Liver (tissue), 9 donors: ENCODE results near the gene RAPGEF1. TPM values are rescaled to one million over a fixed set of nuclear protein-coding genes. Genes with fewer than 3 reads are reported as not detected.

Experiments used
- DNase-seq: peaks from one replicate; pipeline ENCODE4 v3.0.0-alpha.2; 2017; ENCODE audit warnings: low spot score
- H3K27ac ChIP-seq, 2 donors: one replicate each; pipeline ENCODE4 v1.7.0; 2013; ENCODE audit warnings: inconsistent platforms in 2 of 2, low read length in 2 of 2, control low read depth in 1 of 2, low read depth in 1 of 2, mild to moderate bottlenecking in 1 of 2
- H3K27me3 ChIP-seq, 4 donors: one replicate each; pipeline versions ENCODE4 v1.6.1 to v1.7.0; 2013; ENCODE audit warnings: low read length in 3 of 4, inconsistent platforms in 1 of 4, mild to moderate bottlenecking in 1 of 4, moderate library complexity in 1 of 4; ENCODE audit not compliant: control insufficient read depth in 4 of 4, insufficient read depth in 4 of 4
- H3K36me3 ChIP-seq, 4 donors: one replicate each; pipeline versions ENCODE4 v1.6.1 to v1.7.0; 2013; ENCODE audit warnings: low read length in 3 of 4, mild to moderate bottlenecking in 3 of 4, low read depth in 1 of 4, moderate library complexity in 1 of 4; ENCODE audit not compliant: control insufficient read depth in 4 of 4, insufficient read depth in 3 of 4
- H3K4me1 ChIP-seq, 4 donors: one replicate each; pipeline versions ENCODE4 v1.6.1 to v1.7.0; 2013; ENCODE audit warnings: low read length in 3 of 4, mild to moderate bottlenecking in 3 of 4, moderate library complexity in 1 of 4; ENCODE audit not compliant: control insufficient read depth in 4 of 4, insufficient read depth in 4 of 4
- H3K4me3 ChIP-seq, 3 donors: one replicate each; pipeline versions ENCODE4 v1.6.1 to v1.7.0; 2013; ENCODE audit warnings: low read length in 3 of 3, control low read depth in 1 of 3, low read depth in 1 of 3, mild to moderate bottlenecking in 1 of 3
- H3K9ac ChIP-seq, 2 donors: one replicate each; pipeline ENCODE4 v1.7.0; 2013; ENCODE audit warnings: low read length in 2 of 2, mild to moderate bottlenecking in 2 of 2, moderate library complexity in 2 of 2, control low read depth in 1 of 2, low read depth in 1 of 2
- H3K9me3 ChIP-seq, 4 donors: one replicate each; pipeline versions ENCODE4 v1.6.1 to v1.7.0; 2013; ENCODE audit warnings: low read length in 3 of 4; ENCODE audit not compliant: control insufficient read depth in 4 of 4
- ATF3 ChIP-seq: IDR thresholded peaks from 2 replicates; pipeline ENCODE4 v1.6.1; 2016; ENCODE audit warnings: antibody characterized with exemption
- CTCF ChIP-seq: fragments of 150-350 bp; IDR thresholded peaks from 2 replicates; pipeline ENCODE4 v1.5.1; 2017; ENCODE audit warnings: improper control_type of control experiment, low read depth, low read length; ENCODE audit not compliant: missing input control
- EGR1 ChIP-seq, 2 donors: IDR thresholded peaks; 2 replicates each; pipeline ENCODE4 v1.6.1; 2016 to 2018; ENCODE audit warnings: antibody characterized with exemption in 2 of 2, low read depth in 2 of 2
- FOXA1 ChIP-seq: IDR thresholded peaks from 2 replicates; pipeline ENCODE4 v1.6.1; 2016; ENCODE audit warnings: antibody characterized with exemption
- FOXA2 ChIP-seq: IDR thresholded peaks from 2 replicates; pipeline ENCODE4 v1.6.1; 2016; ENCODE audit warnings: antibody characterized with exemption
- GABPA ChIP-seq, 2 donors: IDR thresholded peaks in 1 of 2; conservative IDR thresholded peaks in 1 of 2; 2 replicates each; pipeline ENCODE4 v1.6.1; 2016; ENCODE audit warnings: antibody characterized with exemption in 2 of 2, mild to moderate bottlenecking in 1 of 2, moderate library complexity in 1 of 2
- HNF4A ChIP-seq, 2 donors: conservative IDR thresholded peaks; 2 replicates each; pipeline ENCODE4 v1.6.1; 2016; ENCODE audit warnings: antibody characterized with exemption in 2 of 2, mild to moderate bottlenecking in 2 of 2
- HNF4G ChIP-seq: IDR thresholded peaks from 2 replicates; pipeline ENCODE4 v1.6.1; 2016; ENCODE audit warnings: antibody characterized with exemption
- JUND ChIP-seq, 2 donors: IDR thresholded peaks; 2 replicates each; pipeline ENCODE4 v1.6.1; 2016; ENCODE audit warnings: antibody characterized with exemption in 2 of 2
- NR2F2 ChIP-seq: IDR thresholded peaks from 2 replicates; pipeline ENCODE4 v1.6.1; 2016; ENCODE audit warnings: antibody characterized with exemption
- RAD21 ChIP-seq, 2 donors: IDR thresholded peaks; 2 replicates each; pipeline ENCODE4 v1.6.1; 2016; ENCODE audit warnings: antibody characterized with exemption in 2 of 2, mild to moderate bottlenecking in 2 of 2
- REST ChIP-seq: IDR thresholded peaks from 2 replicates; pipeline ENCODE4 v1.6.1; 2016; ENCODE audit warnings: antibody characterized with exemption, mild to moderate bottlenecking
- SP1 ChIP-seq: IDR thresholded peaks from 2 replicates; pipeline ENCODE4 v1.6.1; 2018; ENCODE audit warnings: antibody characterized with exemption, mild to moderate bottlenecking
- WGBS: extraction: QIAGEN DNeasy Blood & Tissue Kit; methylation state at CpG from one replicate; pipeline ENCODE4 v1.1.7; 2013; 5-methylcytosine and 5-hydroxymethylcytosine counted together
- polyA plus RNA-seq, 2 donors: library from polyadenylated mRNA; stranded (reverse) in 1 of 2; unstranded in 1 of 2; fragments of 200-250 nt in 1 of 2; fragments of >200 nt in 1 of 2; fragmentation: Nextera tagmentation in 1 of 2; extraction: Ambion mirVana in 1 of 2; gene quantifications; one replicate each; pipeline versions ENCODE4 v1.2.1 to v1.2.3, GENCODE V29; 2013 to 2015
- total RNA-seq, 2 donors: library from RNA; depleted of rRNA; stranded (reverse); fragments of >200 nt; gene quantifications; one replicate each; pipeline ENCODE4 v1.2.3, GENCODE V29; 2014
- donor health status: healthy.
- donor health status: healthy.
- donor health status: healthy.
- donor health status: healthy.
- donor health status: healthy.

Gene RAPGEF1
- total and polyA plus RNA-seq, 4 donors, result 5.6 to 19.7 (median 16.8) TPM

DNA sequence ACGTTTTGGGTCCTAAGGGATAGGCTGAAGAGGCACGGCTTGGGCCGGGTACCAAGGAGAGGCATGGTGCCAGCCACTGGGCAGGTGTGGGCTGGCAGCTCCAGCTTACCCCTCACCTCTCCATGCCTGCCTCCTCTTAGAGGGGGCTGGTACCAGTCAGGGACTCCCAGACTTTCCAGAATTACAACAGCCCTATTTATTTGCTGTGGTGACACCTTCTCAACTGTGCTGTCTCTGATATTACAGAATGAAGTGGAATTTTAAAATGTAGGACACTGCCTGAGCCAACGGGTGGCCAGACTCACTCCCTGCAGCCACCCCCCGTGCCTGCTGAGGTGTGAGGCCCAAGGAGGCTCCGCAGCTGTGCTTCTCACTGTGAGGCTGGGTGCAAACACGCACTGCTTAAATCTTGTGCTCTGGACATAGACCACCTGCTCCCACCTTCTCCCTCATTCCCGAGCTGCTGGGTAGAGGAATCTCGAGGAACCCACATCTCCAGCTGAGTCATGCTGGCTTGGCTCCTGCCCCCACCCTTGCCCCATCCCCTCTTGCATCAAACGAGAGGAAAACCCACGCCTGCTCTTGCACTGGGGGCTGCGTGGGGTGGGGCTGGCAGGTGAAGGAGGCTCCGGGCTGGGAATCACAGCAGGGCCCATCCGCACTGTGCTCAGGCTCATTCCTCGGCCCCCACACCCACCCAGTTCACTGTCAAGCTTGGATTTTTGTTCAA is 146.6 kb downstream of the RAPGEF1 start:
- Histone ChIP-seq H3K4me3 (no peak overlapping the region), H3K9ac (no peak overlapping the region), H3K27me3 (no peaks in the 10 kb centered on the region), H3K9me3 (no peaks in the 10 kb centered on the region), H3K27ac (no peak overlapping the region), H3K36me3 (peaks cover 5 to 41% (median 24%) of the 10 kb centered on the region in 4 donors), H3K4me1 (no peaks in the 10 kb centered on the region)
- 88% methylated on average over 15 of the region's 15 CpGs for WGBS
- TF ChIP-seq ATF3 (no peak), JUND (IDR thresholded peaks at IDR 0.05) (no peak), FOXA2 (no peak), EGR1 (IDR thresholded peaks at IDR 0.05; ENCODE audit: low read depth in 2 of 2) (no peak), NR2F2 (no peak), SP1 (no peak), FOXA1 (no peak), REST (no peak), HNF4A (conservative IDR thresholded peaks at IDR 0.05) (no peak), CTCF (no peak), HNF4G (no peak), RAD21 (IDR thresholded peaks at IDR 0.05) (no peak)
- no peak for DNase-seq

DNA sequence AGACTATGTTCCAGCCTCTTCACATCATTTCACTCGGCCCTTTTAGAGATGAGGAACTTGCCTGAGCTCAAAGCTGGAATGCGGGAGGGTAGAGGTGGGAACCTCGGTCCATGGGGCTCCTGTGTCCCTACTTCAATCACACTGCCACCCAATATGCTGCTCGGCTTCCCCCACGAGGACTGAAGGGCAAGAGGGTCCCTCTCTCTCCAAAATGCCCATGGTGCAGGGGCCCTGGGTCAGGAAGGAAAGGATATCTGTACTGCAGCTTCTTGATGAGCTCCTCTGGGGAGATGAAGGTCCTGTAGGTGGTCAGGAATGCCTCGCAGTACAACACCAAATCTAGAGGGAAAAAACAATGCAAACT is 148.0 kb downstream of the RAPGEF1 start:
- Histone ChIP-seq H3K4me3 (no peak overlapping the region), H3K9me3 (no peaks in the 10 kb centered on the region), H3K9ac (no peak overlapping the region), H3K27ac (no peak overlapping the region), H3K36me3 (peaks cover 4 to 39% (median 18%) of the 10 kb centered on the region in 4 donors), H3K4me1 (no peaks in the 10 kb centered on the region), H3K27me3 (no peaks in the 10 kb centered on the region)
- no peak for DNase-seq
- no peak for TF ChIP-seq FOXA2
- no peak for TF ChIP-seq HNF4A (conservative IDR thresholded peaks at IDR 0.05)
- no peak for TF ChIP-seq SP1
- TF ChIP-seq FOXA1, result no peak
- TF ChIP-seq REST, result no peak
- TF ChIP-seq GABPA (IDR thresholded peaks at IDR 0.05 in 1 of 2, conservative IDR thresholded peaks at IDR 0.05 in 1 of 2), result no peak
- WGBS, result 81% methylated on average over 6 of the region's 6 CpGs
